HG03159 (cell line): ENCODE data around the gene ULK4.
"Not testable (repeated sequence)": the region's sequence is repeated elsewhere in the genome, so short reads cannot be mapped to it uniquely, and the experiment has no call there.

Experiments used
- ATAC-seq: cut with Tn5 transposase; IDR thresholded peaks from one replicate; pipeline ENCODE4 v1.9.1; 2021; ENCODE audit warnings: mild to moderate bottlenecking, moderate library complexity; ENCODE audit not compliant: unreplicated experiment

ULK4 gene

DNA sequence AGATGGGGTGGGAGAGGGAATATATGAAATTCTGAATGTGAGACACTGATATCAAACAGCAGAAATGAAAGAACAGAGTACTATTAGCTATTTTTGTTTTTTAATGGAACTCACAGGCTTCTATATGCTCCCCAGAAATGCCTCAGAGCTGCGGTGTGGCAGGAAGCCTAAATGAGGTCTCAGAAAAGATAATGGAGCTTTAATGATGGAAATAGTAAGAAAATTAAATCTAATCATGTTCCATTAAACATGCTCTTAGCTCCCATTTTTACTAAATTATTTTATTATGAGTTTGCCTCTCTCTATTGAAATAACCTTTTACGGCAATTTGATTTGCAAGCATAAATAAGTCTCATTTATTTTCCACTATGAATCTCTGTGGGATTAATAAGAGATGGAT, 378.9 kb downstream of the ULK4 start:
- no peak for ATAC-seq

- ATAC-seq = peak; percentile 98
These were observed 380.2 kb downstream of the ULK4 start for GRCh38 chr3:41581700-41582099.

DNA sequence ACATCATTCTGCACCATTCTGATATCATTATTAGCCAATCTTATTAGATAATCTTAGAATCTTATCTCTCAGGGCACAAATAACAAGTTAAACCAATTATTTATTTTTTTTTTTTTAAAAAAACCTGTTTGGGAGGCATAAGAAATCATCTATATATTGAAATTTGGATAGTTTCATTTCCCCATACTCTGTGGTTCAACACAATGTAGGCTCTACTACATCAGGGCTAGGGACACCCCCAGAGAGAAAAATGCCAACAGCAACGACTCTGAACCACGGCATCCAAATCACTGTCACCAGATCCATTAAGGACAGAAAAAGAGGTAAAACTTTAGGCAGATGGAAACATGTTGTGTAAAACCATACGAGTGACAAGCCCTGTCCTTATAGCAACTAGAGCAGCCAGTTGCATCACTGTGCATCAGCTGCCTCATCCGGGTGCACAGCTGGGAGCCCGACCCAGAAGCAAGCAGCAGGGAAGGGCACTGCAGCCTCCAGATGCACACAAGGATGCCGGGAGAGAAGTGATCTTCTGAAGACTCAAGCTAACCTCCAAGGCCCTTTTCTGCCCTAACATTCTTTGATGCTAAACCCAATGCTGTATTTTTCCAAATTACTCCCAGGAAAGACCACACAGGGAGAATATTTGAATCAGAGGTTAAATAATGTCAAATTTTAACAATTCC, 381.5 kb downstream of the ULK4 start:
- no peak for ATAC-seq

GRCh38 chr3:41579861-41580260, 382.0 kb downstream of the ULK4 start:
- ATAC-seq = no peak

DNA sequence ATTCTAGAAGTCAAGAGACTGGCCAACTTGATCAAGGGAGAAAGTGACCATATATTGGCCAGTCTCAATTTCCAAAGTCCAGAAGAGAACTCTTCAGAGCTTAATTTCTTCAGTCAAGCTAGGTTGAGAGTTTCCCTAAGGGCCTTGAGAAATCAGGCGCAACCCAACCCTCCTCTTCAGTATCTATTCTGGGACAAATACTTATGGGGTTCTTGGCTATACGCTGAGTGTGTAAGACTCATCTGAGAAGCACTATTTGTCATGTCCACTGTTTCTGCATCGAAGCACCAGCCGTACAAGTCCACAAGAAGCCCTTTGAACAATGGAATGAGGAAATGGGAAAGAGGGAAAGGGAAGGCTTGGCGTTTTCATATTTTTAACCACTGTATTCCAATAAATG, 383.1 kb downstream of the ULK4 start:
- ATAC-seq = no peak

- no peak for ATAC-seq
These were observed 386.2 kb downstream of the ULK4 start for GRCh38 chr3:41575724-41576123.

- ATAC-seq = no peak
These were observed 387.0 kb downstream of the ULK4 start for GRCh38 chr3:41574900-41575299.

DNA sequence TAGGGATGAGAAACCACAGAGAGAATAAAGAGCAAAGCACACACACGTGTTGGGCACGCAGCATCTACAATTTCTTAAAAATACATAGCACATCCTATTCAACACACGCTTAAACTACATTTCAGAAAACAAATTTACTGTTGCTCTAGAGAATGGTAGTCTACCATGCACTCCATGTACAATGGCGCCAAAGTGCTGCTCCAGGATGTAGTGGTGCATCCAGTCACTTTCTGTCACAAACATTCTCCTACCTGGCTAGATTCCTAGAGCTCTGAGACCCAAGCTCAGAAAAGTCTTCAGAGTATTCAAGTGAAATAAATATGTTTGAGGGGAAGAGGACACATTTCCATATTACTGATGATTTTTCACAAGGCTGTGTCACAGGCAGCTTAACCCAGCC, 388.3 kb downstream of the ULK4 start:
- no peak for ATAC-seq

- no peak for ATAC-seq
These were observed 389.8 kb downstream of the ULK4 start for GRCh38 chr3:41572092-41572491.

- no peak for ATAC-seq
These were observed 392.1 kb downstream of the ULK4 start for GRCh38 chr3:41569632-41570305.

GRCh38 chr3:41565948-41566514, 395.9 kb downstream of the ULK4 start:
- ATAC-seq = no peak

DNA sequence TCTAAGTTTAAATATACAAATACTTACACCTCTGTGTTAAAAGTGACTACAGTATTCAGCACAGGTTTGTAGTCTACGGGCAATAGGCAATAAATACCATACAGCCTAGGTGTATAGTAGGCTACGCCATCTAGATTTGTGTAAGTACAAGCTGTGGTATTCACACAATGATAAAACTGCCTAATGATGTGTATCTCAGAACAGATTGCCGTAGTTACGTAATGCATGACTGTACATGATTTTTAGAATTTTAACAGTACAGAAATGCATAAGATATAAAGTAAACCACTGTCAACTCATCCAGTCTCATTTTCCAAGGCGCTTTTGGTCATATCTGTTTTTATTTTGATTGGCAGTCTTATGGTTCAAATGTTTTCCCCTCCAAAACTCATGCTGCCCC, 396.9 kb downstream of the ULK4 start:
- no peak for ATAC-seq

DNA sequence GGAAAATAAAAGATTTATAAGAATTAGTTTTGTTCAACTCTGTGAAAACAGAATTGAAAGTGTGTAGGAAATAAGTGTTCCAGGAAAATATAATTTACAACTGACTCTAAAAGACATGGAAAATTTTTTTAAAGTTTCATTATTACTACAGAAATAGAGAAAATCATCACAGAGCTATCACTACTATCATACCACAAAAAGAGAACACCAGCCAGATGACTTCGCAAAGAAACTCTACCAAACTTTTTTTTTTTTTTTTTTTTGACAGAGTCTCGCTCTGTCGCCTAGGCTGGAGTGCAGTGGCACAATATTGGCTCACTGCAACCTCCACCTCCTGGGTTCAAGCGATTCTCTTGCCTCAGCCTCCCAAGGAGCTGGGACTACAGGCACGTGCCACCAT, 405.7 kb downstream of the ULK4 start:
- not testable (repeated sequence) for ATAC-seq

DNA sequence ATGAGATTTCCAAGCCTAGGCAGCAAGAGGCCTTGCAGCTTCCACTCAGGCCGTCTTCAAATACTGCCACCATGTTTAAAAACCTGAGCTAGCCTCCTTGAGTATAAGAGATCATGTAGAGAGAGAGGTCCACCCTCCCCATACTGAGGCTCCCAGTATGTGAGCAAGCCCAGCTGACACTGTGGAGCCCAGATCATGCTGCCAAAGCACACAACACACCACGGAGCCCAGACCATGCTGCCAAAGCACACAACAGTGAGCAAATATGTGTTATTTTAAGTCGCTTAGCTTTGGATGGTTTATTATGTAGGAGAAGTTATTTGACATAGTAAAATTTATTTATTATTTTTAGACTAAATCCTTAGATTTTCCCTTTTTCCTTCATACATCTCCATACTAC, 428.9 kb downstream of the ULK4 start:
- no peak for ATAC-seq

- ATAC-seq = no peak
These were observed 434.8 kb downstream of the ULK4 start for GRCh38 chr3:41526995-41527573.

DNA sequence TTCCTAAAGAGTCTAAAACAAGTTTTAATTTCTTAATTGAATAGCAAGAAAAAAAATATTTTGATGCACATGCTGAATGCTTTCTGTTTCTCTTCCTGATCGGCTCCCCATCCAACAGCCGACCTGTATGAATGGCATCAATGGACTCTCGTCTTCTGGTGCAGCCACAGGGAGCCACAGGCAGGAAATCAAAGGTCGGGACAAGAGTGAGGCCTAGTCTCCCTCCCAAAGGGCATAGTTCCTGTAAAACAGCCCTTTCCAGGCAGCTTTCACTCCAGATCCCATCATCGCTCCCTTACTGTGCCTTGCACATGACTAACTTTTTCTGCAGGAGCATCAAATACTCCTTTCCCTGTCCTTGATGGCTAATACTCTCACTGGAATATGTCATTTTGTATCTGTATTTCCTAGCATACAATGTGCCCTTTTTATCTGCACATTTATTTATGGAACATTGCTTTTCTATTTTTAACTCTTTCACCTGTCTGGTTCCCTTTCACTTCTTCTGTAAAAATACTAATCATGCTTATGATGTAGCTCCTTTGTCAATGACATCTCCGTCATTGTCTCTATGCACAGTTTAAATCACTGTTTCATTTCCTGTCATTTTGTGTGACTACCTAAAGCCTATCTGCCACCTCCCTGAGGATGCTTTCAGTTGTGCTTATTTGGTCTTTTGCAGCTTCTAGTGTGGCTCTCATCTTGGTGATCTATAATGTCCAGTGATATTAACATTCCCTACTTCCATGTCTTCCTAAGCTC, 436.4 kb downstream of the ULK4 start:
- no peak for ATAC-seq

GRCh38 chr3:41523897-41524296, 438.0 kb downstream of the ULK4 start:
- no peak for ATAC-seq

GRCh38 chr3:41522612-41523011, 439.3 kb downstream of the ULK4 start:
- peak; percentile 70 for ATAC-seq

DNA sequence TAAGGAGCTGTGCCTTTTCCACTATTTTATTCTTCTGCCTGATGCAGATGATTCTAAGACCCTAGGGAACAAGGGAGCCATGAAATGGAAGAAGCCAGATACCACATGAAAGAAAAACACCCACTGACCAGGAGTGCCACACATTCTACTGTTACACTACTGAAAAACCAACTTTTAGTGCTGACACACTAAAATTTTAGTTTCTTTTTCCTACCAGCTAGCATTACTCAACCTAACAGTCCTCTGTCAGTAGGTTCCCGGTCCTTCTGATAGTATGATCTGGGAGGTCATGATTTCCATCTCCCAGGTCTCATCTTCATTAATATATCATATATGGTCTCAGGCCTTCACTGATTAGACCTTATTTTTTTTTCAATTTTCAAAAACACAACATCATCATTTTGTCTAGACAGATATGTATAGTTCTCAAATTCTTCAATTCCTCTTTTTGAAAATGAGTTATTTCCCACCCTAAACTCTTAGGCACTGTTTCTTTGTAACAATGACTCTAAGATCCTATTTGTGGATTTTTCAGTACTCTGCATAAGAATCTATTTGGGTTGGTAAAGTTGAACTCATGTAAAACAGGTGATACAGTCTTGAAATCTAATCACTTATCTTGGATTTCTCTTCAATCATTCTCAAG, 440.8 kb downstream of the ULK4 start:
- no peak for ATAC-seq

DNA sequence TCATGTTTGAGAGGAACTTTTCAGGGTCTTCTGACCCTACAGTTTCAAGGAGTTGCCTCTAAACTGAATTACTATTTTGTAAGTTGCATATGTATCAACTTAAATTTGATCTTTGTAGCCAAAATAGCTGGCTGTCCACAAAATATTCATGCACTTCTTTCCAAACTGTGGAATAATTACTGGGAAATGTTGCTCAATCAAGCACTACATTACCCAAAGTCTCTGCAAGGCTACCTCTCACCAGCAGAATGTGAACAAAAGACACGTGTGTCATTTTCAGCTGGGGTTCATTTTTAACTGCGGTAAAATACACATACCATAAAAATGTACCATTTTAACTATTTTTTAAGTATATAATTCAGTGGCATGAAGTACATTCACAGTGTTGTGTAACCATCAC, 442.2 kb downstream of the ULK4 start:
- ATAC-seq = no peak

GRCh38 chr3:41518626-41519025, 443.3 kb downstream of the ULK4 start:
- no peak for ATAC-seq
